ENCODE data around the gene MBNL3.

The MBNL3 gene, protein sequence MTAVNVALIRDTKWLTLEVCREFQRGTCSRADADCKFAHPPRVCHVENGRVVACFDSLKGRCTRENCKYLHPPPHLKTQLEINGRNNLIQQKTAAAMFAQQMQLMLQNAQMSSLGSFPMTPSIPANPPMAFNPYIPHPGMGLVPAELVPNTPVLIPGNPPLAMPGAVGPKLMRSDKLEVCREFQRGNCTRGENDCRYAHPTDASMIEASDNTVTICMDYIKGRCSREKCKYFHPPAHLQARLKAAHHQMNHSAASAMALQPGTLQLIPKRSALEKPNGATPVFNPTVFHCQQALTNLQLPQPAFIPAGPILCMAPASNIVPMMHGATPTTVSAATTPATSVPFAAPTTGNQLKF

GRCh38 chrX:132488819-132489577 is at the start of gene MBNL3:
Gene MBNL3, minus strand, starts transcription at chrX:132489038. Its CDS starts 49,427 bp downstream, at chrX:132439611.
- DNase-seq (ENCODE audit: low read depth, low spot score) = peak; percentile 53

- DNase-seq (ENCODE audit: low read depth, low spot score) = no peak
Observed at GRCh38 chrX:132533409-132533808, 44.6 kb upstream of the MBNL3 start.

DNA sequence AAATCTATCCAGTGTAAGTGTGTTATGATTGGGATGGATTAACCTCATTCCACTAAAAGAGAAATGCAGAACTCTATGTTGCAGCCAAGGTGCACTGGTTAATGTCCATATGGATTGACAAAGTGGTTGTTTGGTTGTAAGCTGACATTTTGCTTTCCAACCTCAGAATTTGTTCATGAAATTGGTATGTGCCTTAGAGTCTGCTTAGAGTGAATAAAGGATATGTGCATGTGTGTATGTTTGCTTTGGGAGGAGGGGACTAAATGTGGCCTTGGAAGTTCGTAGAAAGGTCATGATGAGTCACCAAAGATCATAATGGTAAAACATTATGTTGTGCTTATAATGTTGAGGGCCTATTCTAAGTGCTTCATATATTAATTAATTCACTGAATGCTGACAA is 44.1 kb upstream of the MBNL3 start:
- DNase-seq (ENCODE audit: low read depth, low spot score) = peak; percentile 1

DNA sequence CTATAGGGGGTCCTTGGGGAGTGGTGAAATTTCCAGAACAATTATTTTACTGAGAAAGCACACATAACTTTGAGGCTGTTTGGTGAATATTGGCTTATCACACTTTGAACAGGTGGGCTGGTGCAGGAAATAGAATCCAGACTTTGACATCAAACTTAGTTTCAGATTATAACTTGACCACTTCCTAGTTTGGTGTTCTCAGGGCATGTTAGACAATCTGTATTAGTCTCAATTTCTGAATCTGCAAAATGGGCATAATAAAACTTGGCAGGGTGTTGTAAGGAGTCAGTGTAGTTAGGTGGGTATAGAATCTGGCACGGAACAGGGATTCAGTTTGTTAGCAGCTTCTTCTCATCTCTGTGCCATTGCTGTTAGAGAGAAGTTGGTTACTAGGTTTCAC is 43.3 kb upstream of the MBNL3 start:
- no peak for DNase-seq (ENCODE audit: low read depth, low spot score)

DNA sequence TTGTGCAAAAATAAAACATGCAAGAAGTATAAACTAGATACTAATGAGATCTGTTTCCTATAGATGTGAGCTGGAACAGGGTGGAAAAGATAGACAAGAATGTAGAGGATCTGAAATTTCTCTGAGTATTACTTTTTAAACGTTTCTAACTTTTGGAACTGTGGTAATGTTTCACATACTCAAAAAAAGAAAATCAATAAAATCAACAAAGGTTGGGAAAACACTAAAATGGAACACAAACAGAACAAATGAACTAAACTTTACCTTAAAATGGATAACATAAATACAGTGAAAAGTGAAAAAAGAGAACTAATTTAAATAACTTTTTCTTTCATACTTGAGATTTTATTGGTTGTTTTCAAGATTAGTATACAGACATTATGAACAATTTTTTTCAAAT is 32.0 kb upstream of the MBNL3 start:
- DNase-seq (ENCODE audit: low read depth, low spot score) = no peak

DNA sequence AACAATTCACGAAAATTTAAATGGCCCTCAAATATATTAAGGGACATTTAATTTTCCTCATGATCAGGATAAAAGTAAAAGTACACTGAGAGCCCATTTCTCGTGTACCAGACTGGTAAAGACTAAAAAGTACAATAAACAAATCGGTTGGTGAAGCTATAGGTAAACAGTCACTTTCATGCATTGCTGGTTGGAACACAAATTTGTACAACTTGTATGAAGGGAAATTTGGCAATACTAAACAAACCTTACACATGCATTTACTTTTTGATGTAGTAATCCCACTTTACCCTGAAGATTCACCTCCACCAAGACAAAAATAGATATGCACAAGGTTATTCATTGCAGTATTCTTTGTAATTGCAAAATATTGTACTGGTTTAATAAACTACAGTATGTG is 31.4 kb upstream of the MBNL3 start:
- no peak for DNase-seq (ENCODE audit: low read depth, low spot score)

GRCh38 chrX:132518401-132518800 is 29.6 kb upstream of the MBNL3 start:
- no peak for DNase-seq (ENCODE audit: low read depth, low spot score)

GRCh38 chrX:132508834-132509233 is 20.0 kb upstream of the MBNL3 start:
- DNase-seq (ENCODE audit: low read depth, low spot score) = no peak

- peak; percentile 5 for DNase-seq (ENCODE audit: low read depth, low spot score)
Observed at GRCh38 chrX:132505116-132505515, 16.3 kb upstream of the MBNL3 start.

DNA sequence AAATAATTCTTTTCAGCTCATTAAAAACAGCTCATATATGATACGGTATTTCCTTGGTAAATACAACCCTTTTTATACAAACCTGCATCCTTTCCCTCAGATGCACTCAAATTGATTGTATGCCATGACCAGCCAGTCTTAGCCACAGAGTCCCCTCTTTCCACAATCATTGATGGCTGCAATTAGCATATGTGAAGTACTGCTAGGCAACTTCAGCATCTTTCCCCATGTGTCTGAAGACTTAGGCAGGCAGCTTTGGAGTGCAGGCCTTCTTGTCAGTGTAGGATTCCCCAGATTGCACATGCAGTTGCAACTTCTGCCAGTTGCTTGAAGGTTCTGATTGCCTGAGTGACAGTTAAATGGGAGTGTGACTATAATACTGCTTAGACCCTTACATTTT is 15.6 kb upstream of the MBNL3 start:
- no peak for DNase-seq (ENCODE audit: low read depth, low spot score)

DNA sequence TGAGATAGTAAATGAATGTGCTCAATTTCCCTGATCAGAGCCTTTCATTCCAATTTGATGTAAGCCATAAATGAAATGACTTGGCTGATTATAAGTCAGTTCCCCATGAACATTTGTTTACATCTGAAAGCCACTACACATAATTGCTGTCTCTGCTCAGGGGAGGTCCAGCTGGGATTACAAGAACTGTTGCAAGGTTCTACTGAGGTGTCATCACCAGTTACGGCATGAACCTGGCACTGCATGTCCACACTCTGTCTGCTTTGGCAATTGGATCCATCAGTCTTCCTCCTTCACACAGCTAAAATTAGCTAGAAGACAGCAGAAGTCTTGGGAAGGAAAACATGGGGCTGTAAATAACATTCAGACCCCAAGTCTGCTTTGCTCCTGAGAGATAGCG is 12.8 kb upstream of the MBNL3 start:
- no peak for DNase-seq (ENCODE audit: low read depth, low spot score)

DNA sequence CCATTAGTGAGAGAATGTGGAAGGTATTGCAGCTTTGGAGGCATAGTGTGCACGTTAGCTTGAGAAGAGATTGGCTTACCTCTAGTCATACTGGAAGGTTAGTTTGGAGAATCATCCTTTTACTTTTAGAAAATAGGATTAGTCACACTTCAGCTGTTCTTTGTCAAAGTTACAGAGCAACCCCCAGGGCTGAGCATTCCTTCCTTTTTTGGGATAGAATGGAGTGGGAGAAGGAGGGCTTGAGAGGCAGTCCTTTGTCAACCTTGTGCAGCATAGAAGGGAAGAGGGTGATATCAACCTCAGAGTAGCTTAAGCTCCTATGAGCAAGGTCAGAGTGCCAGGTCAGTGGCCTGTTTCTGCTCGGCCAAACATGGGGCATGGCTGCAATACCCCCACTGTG is 8.6 kb upstream of the MBNL3 start:
- no peak for DNase-seq (ENCODE audit: low read depth, low spot score)

DNA sequence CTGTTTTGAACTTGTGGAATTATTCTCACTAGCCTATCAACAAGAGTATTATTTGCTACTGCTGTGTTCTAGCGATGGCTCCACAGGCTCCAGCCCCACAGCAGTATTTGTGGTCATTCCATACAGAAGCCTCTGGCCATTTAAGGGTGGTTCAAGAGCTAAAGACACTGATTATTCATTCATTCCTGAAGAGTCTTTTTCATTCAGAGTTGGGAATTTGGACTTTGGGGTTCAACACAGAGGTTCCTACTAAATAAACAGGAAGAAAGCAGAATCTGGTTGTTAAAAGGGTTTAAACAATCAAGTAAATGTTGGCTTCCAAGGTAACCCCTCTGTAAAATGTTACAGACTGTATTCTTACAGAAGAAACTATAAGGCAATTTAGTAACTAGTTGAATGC is 4.3 kb upstream of the MBNL3 start:
- no peak for DNase-seq (ENCODE audit: low read depth, low spot score)

- no peak for DNase-seq (ENCODE audit: low read depth, low spot score)
Observed at GRCh38 chrX:132491191-132491590, 2.4 kb upstream of the MBNL3 start.

GRCh38 chrX:132489578-132490419 is 961 bp upstream of the MBNL3 start:
- peak; percentile 37 for DNase-seq (ENCODE audit: low read depth, low spot score)

DNA sequence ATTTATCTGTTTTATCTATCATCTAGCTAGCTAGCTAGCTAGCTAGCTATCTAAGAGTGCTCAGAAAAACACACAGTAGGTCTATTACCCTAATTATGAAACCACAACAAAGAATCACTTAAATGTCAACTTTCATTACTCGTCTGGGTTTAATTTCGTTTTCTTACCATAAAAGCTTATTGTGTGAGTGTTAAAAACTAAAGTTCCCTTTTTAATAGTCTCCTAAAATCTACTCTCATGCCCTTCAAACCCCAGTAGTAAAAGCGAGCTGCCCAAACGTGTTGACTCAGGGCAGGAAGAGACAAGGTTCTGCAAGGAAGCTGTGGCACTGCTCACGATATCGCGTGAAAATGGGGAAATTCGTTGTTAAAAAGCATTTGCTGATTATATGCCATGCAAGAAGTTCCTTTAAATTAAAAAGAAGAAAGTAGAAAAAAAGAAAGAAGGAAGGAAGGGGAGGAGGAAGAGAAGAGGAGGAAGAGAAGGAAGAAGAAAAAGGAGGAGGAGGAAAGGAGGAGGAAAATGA is 595 bp downstream of the MBNL3 start:
- peak; percentile 12 for DNase-seq (ENCODE audit: low read depth, low spot score)

GRCh38 chrX:132486599-132487178 is 2.1 kb downstream of the MBNL3 start:
- DNase-seq (ENCODE audit: low read depth, low spot score) = no peak

DNA sequence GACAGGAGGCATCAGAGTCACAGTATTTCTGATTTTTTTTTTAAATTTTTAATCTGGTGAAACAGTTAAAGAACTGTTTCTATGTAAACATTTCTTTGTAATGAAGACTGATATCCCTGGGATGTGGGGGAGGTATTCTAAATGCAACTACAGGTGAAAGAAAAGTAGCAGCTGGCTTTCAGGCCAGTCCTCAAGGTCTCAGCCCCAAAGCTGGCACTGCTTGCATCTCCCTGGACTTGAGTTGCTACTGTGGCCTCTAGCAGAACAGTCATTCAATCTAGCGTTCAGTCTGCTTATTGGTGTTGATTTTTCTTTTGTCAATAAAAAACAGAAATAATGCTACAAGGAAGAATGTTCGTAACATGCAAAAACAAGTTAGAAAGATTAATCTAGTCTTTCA is 4.9 kb downstream of the MBNL3 start:
- DNase-seq (ENCODE audit: low read depth, low spot score) = no peak

GRCh38 chrX:132483488-132483887 is 5.3 kb downstream of the MBNL3 start:
- no peak for DNase-seq (ENCODE audit: low read depth, low spot score)

DNA sequence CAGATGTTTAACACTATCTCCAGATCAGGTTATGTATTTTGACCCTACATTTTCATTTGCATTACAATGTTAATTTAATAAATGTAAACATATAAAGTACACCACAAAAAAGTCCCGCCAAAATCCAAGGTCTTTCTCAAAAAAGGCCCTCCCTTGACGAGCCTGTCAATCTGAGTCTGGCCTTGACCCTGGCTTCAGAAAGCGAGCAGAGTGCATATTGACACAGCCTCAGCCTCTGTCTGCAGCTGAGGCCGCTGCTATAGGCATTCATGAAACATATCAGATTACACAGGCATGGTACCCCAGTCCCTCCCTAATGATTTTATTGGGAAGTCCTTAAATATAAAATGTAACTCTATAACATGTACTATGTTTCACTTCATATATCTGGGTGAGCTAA is 6.2 kb downstream of the MBNL3 start:
- DNase-seq (ENCODE audit: low read depth, low spot score) = no peak

DNA sequence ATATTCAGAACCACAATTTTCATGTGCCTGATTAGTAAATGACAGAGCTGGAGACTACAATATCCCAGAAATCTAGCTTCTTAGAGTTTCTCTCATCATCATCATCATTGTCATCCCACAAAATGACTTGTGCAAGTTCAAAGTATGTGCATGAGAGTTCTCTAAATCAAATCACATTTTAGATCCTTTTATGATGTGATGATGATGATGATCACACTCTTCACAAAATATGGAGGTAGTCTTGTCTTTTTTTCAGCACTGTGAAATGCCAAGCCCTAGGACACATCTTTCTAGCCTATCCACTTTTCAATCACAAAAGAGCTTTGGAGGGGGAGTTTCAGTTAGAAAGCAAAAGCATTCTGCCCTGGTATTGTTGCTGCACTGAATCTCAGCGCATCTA is 7.4 kb downstream of the MBNL3 start:
- no peak for DNase-seq (ENCODE audit: low read depth, low spot score)

Measured in astrocyte of the hippocampus (primary cell).